Activated CD4-positive, alpha-beta T cell treated with anti-CD3 and anti-CD28 coated beads, Interleukin-10, Interleukin-2, amounts not matched to agents 100 ng/mL and 50 ng/mL, durations not matched to agents 16 hours and 8 hours (primary cell): ENCODE results near the gene ESRRB.

ENCODE experiments used
- DNase-seq: peaks from one replicate; pipeline ENCODE4 v3.0.0-alpha.2; 2020

Gene ESRRB

DNA sequence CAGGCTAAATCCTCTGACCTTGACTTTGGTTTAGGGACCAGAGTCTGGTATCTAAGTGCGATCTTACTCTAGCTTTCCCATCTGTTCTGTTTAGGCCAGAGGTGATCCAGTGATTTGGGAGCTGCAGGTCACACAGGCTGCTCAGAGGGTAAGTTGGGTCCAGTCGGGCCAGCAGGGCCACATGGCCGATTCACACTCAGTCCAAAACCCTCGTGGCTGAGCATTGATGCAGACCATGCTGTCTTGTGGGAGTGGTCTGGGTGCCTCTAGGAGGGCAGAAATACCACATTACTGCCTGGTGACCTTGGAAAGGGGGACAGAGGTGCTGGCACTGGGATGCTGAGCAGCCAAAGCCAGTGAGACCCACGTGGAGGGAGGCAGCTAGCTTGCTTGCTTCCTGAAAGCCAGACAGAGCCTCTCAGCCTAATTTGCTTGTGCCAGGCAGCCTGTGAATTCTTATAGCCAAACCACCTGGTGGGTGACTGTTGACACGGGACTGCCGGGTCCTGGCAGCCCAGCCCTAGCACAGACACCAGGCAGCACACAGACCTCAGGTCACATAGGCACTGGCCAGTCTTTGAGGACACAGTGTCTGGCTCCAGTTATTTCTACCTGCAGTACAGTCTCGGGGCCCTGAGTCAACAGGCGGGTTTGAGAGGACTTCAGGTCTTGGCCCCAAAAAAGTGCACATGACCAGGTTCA, 31.7 kb downstream of the ESRRB start:
- no peak for DNase-seq

DNA sequence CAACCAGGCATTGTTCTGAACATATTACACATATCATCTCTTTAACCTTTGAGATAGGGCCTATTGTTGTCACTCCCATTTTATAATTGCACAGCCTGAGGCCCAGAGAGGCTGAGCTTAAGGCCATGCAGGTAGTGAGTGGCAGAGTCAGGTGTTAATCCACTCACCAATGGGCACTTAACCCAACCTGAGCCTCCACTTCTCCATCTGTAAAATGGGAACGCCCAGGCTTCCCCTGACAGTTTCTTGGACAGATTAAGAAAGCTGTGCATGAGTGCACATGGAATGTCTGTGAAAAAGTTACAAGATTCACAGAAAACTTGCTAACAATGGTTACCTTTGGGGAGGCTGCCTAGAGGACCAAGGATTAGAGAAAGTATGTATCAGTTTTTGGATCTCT, 32.9 kb downstream of the ESRRB start:
- DNase-seq, result no peak

DNA sequence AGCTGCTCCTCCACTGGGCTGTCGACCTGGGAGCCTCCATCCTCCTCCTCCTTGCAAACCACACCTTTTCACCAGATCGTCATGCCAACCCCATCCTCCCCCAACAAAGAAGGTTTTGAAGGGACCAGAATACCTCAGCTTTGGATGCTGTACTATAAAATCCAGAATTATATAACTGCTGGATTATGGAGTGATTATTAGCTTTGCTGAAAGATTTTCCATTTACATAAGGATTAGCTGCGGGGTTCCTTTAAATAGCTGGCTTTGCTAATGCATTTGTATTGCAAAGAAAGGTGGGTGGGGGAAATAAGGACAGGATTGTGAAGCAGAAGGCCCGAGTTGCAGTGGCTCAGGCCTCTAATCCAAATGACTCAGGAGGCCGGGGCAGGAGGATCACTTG, 36.6 kb downstream of the ESRRB start:
- no peak for DNase-seq

DNA sequence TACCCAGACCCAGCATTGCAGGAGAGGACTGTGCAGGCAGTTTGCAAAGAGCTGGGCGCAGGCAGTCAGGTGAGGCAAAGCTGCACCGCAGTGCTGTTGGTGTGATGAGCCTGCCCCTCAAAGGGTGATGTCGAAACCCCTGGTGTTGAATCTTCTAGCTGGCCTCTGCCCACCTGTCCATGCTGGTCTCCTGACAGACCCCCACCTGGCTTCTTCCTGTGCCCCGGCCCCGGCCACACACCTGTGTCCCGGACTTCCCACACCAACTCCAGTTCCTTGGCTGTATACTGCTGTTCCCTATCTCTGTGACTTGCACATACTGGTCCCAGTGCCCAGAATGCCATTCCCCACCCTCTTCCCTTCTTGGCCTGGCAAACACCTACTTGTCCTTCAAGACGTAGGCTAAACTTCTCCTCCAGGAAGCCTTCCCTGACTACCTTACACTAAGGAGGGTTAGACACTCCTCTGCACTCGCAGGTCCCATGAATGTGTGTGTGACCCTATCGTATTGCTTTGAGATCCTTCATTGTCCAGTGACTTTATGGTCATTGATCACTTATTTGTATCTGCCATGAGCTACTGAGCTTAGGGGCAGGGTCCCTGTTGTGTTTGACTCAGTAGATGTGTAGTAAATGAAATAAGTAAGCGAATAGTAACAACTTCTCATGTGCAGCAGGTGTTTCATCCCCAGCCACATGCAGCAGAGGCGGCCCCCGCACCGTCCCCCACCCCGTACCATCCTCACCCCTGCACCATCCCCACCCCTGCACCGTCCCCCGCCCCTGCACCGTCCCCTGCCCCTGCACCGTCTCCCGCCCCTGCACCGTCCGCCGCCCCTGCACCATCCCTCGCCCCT, 37.4 kb downstream of the ESRRB start:
- DNase-seq, result no peak

DNA sequence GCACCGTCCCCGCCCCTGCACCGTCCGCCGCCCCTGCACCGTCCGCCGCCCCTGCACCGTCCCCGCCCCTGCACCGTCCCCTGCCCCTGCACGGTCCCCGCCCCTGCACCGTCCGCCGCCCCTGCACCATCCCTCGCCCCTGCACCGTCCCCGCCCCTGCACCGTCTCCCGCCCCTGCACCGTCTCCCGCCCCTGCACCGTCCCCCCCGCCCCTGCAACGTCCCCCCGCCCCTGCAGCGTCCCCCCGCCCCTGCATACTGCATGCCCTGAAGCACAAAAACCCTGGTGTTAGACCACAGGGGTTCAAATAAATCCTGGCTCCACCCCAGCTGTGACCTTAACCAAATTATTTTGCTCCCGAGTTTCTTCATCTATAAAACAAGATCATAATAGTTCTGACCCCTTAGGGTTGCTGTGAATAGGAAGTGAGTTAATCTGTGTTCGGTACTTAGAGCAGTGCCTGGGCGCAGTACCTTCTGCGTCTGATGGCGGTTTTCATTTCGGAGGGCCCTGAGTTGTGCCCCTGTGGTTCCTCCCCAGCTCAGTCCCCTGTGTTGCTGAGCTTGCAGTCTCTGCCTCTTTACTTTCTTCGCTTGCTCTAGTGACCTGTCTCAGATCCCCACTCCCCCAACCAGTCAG, 38.1 kb downstream of the ESRRB start:
- no peak for DNase-seq

DNA sequence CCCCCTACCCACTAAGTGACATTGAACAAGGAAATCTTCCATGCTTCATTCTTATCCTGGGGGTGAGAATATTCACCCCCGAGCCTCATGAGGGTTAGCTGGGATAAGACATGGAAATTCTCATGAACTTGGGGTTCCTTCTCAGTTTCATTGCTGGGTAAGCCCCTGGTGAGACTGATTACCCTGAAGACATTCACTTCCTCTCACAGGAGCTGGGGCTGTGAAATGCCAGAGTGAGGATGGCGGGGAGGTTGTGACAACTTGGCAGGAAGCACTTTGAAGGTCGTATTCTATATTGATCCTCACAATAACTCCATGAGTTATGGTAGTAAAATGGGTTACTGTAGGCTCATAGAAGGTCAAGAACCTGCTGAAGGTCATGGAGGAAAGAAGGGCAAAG, 43.5 kb downstream of the ESRRB start:
- DNase-seq, result no peak

DNA sequence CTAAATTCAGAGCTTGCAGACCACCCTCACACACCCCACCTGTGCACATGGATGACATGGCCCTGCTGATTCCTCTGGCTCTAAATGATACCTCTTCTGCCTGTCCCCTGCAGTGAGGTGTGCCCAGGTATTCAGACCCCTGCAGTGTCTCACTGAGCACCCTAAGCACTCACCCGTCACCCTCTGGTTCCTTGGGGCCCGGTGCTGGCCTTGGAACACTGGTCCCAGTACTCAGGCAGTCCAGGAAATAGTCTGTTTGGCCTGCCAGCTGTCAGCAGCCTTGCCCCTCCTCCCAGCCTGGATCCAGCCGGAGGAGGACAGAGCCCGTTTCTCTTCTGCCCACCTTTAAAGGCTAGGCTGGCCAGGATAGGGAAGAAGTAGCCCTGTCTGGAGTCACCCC, 44.9 kb downstream of the ESRRB start:
- no peak for DNase-seq

DNA sequence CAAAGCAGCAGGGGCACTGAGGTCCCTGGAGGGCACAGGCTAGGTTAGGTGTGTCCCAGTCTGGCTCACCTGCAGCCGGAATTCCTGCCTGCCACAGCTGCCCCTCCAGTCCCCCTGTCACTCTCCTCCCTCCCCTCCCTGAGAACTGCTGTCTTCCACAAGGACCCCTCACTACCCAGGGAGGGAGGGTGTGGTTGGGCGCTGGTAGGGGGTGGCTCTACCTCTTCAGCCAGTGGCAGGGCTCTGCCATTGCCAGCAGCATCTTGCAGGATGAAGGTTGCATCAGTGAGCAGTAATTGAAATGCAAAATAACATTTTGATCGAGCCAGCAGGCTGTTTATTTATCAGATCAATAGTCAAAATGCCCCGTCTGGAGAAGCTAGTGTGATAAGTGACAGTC, 45.7 kb downstream of the ESRRB start:
- no peak for DNase-seq

DNA sequence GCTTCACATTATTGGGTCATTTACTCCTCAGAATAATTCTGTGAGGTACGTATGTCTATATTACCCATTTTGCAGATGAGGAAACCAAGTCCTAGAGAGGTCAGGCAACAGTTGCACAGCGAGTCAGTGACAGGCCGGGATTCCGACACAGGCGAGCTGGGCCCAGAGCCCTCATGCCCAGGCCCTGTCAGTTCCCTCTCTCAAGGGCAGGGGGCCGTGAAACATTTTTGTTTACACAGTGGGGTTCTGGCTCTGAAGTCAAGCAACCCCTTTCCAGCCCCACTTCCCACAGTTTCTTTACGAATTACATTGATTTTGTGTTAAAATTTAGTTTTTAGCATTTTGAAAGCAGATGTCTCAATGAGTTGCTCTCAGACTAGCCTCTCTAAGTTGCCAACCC, 46.7 kb downstream of the ESRRB start:
- DNase-seq, result no peak

DNA sequence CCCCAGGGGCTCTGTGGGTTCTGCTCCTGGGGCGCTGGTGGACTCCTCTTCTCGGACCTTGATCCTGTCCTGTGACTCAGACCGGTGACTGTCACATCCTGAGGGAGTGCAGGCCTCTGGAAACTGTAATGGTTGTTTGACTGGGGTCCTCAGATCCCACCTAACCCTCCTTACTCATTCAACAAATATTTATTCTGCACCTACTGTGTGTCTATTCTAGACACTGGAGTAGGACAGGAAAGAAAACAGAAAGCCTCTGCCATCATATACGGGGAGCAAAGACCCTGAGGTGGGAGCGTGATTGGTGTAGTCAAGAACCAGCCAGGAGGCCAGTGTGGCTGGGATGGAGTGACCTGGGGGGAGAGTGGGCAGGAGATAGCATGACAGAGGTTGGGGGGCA, 47.6 kb downstream of the ESRRB start:
- no peak for DNase-seq

DNA sequence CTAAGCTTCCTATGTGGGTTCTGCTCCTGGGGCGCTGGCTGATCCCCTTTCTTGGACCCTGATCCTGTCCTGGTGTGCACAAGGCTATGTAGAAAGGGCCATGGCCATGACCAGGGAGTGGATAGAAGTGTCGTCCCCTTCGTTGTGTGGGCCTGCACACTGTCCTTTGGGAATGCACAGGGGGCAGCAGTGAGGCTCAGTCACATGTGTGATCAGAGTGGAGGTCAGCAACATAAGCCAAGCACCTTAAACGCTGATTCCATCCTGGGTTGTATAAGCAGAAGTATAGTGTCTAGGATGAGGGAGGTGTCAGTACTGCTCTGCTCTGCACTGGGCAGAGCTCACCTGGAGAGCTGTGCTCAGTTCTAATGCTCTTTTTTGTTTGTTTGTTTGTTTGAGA, 48.4 kb downstream of the ESRRB start:
- DNase-seq, result no peak

DNA sequence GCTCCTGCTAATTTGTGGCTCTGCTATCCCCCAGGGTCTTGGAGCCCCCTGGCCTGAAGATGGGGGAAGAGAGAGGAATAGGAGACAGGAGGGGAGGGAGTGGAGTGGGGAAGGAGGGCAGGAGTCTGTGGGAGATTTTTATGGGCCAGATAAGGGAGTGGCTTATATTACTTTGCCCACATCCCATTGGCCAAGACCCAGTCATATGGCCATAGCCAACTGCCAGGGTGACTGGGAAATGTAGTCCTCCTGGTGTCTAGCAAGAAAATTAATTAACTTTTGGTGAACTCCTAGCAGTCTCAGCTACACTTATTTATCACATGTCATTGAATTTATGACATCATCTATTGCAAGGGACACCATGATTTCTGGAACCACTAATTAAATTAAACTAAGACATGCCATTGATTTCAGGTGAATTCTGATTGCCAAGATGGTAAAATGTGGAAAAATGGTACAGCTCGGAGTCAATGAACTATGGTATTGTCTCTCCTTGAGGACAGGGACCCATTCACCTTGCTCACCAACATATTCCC, 50.3 kb downstream of the ESRRB start:
- DNase-seq, result no peak

DNA sequence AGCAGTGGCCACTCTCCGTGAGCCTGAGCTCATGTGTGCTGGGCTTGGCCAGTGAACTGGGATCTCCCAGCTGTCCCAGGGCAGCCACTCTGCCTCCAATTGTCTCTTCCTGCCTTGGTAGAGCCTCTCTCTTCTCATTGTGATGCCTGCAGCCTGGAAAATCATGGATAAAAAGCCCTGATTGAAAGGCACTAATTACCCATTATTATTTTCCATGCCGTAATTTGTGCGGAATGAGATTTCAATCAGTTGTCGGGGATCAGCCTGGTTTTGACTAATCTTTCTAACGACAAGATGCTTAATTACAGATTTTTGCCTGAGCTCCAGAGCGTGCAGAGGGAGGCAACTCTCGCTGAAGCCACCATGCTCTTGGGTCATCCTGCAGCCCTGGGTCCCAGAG, 52.7 kb downstream of the ESRRB start:
- DNase-seq, result no peak

DNA sequence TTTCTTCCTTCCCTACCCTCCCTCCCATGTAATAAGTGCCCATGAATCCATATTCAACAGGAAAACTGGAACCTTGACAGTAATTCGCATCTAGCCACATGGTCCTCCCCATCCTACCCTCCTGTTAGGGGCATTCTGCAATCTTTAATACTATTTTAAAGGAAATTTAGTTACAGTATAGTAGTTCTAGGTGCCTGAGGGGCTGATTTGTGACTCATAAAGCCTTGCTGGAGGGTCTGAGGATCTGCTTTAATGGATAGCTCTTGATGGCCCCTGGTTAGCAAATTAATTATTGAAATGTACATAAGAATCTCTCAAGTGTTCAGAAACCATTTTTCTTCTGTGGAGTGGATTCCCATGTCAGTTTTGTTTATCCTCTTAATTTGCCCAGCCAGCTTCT, 54.1 kb downstream of the ESRRB start:
- no peak for DNase-seq

DNA sequence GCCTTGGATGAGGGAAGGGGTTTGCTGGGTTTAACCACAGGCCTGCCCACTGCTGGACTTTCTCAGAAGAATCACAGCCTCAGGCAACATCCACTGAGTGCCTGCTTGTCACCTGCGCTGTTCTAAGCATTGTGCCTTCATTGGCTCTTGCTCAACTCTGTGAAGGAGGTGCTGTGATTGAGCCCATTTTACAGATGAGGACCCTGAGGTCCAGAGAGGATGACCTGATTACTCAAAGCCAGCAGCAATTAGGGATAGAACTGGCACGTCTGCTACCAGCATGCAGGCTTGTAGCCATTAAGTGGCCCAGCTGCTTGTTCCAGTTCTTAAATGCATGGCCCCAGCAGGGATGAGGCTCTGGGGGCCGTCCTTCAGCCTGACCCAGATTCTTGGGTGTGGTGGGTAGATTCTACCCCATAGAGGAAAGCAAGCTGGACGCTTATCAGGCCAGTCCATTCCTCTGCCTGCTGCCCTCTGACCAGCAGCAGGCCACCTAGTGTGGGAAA, 54.6 kb downstream of the ESRRB start:
- no peak for DNase-seq

DNA sequence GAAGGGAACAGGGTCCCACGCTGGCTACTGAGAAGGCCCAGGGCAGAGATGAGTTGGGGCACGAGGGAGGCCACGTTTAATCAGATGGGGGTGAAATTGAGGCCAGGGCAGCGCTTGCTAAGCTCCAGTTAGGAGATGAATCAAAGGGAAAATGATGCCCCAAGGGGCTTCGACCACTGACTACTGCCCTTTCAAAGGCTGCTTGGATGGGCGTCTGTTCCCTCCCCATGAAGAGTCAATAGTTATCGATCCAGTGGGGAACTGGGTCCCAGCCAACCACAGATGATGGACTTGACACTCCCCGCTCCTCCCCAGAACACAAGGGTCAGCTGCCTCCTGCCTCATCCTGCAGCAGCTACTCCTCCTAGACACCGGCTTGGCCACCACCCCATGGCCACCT, 55.6 kb downstream of the ESRRB start:
- no peak for DNase-seq

DNA sequence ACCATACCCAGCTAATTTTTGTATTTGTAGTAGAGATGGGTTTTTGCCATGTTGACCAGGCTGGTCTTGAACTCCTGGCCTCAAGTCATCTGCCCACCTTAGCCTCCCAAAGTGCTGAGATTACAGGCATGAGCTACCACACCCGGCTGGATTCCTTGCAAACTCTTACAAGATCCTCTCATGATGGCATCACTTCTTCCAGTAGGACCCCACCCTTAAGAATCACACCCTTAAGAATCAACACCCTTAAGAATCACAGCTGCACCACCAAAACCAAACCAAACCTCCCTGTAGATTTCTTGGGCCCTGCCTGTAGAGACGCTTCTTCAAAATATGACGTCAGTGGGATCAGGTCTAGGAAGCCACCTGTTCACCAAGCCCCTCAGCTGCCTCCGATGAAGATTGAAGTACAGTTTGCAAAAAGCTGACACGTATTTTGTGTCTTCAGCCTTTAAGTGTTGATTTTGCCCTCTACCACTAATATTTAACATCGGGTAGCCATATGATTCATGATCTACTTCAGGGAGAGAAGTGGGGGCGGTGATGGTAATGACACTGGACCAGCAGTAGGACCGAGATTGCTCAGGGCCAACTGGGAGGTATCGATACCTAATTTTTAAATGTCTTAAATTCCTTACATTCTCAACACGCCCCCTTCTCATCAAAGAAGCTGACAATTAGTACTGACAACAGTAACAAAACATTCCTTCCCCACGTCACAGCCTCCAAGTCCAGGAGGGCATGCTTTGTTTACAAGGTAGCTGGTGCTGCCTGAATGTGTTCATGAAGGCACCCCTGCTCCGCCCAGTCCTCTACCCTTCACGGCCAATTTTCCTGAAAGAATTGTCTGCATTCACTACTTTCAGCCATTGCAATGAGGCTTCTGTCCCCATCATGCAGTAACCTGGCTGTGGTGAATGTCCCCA, 57.2 kb downstream of the ESRRB start:
- no peak for DNase-seq

DNA sequence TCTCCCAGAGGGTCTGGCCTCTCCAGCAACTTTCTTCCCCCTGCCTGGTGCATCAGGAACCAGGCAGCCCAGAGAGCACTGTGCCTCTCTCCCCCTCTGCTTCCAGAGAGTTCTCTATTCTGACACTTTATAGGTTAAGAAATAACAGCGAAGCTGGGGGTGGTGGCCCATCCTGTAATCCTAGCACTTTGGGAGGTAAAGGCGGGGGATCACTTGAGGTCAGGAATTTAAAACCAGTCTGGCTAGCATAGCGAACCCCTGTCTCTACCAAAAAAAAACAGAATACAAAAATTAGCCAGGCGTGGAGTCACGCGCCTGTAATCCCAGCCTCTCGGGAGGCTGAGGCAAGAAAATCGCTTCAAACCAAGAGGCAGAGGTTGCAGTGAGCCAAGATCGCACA, 58.3 kb downstream of the ESRRB start:
- no peak for DNase-seq

DNA sequence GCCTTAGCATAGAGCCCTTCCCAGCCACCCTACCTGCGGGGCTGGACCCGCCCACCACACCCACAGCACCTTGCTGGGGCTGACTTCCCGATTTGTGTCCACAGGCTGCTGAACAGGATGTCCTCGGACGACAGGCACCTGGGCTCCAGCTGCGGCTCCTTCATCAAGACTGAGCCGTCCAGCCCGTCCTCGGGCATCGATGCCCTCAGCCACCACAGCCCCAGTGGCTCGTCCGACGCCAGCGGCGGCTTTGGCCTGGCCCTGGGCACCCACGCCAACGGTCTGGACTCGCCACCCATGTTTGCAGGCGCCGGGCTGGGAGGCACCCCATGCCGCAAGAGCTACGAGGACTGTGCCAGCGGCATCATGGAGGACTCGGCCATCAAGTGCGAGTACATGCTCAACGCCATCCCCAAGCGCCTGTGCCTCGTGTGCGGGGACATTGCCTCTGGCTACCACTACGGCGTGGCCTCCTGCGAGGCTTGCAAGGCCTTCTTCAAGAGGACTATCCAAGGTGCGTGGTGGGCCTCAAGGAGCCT, 63.4 kb downstream of the ESRRB start:
- no peak for DNase-seq

DNA sequence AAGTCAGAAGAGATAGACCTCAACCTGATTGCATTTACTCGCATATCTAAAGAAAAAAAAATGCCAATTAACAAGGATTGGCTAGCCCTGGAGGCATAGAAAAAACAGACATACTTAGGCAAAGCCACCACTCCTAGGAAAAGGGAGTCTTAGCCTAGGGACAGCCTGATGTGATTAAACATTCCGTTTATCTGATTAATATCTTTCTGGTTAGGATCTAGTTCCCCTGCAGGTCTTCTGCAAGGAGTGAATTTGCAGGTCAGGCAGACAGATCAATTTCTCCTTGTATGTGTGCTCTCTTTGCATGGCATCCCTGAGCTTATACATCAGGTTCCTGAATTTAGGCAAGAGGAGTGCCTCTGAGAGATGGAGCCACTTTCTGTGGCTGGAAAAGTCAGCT, 70.5 kb downstream of the ESRRB start:
- no peak for DNase-seq

DNA sequence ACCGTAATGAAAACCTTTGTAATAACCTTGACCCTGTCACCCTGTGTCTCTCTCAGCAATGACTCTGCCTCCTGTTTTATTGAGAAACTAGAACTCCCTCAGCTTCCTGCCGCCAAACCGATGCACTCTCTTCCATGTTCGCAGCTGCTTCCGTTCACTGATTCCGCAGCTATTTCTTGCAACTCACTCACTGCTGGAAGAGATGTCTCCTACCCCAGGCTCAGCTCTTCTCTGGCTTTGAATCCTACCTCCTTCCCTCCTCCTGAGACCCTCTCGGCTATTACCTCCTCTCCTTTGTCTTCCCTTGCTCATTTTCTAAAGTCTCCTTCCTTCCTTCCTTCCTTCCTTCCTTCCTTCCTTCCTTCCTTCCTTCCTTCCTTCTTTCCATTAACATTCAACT, 71.0 kb downstream of the ESRRB start:
- no peak for DNase-seq

DNA sequence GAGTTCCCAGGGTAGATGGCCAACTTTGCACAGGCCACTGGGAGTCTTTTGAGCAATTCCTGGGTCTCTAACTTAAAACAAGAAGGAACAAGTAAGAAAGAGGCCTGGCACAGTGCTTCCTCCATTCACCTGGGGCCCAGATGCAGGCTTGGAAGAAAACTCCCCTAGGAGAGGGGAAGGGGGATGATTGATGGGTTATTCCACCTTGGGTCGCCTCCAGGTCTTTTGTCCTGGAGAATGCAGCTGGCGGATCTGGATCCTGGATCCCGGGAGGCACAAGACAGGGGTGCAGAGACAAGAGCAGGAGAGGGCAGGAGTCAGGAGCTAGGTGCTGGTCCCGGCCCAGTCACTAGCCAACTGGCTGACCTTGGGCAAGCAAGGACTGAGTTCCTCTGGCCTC, 74.5 kb downstream of the ESRRB start:
- no peak for DNase-seq
